ENCODE data around the gene NPAS1.

Gene NPAS1

GRCh38 chr19:47020992-47021496 lies 1.4 kb downstream of the NPAS1 start:
- no peak for DNase-seq

GRCh38 chr19:47021536-47022139 lies 2.0 kb downstream of the NPAS1 start:
- no peak for DNase-seq

- no peak for DNase-seq
Measured at GRCh38 chr19:47022140-47022536, 2.5 kb downstream of the NPAS1 start.

GRCh38 chr19:47022541-47023447 lies 3.2 kb downstream of the NPAS1 start:
- DNase-seq = no peak

- DNase-seq = no peak
Measured at GRCh38 chr19:47023448-47023794, 3.8 kb downstream of the NPAS1 start.

- no peak for DNase-seq
Measured at GRCh38 chr19:47024502-47024901, 4.9 kb downstream of the NPAS1 start.

GRCh38 chr19:47026156-47026555 lies 6.5 kb downstream of the NPAS1 start:
- DNase-seq = no peak

- DNase-seq = no peak
Measured at GRCh38 chr19:47026889-47027288, 7.3 kb downstream of the NPAS1 start.

GRCh38 chr19:47027586-47028088 lies 8.0 kb downstream of the NPAS1 start:
- DNase-seq = no peak

- peak; percentile 27 for DNase-seq
Measured at GRCh38 chr19:47028195-47028601, 8.6 kb downstream of the NPAS1 start.

GRCh38 chr19:47032171-47032811 lies 12.7 kb downstream of the NPAS1 start:
- no peak for DNase-seq

- DNase-seq = peak; percentile 57
Measured at GRCh38 chr19:47035127-47036096, 15.8 kb downstream of the NPAS1 start.

GRCh38 chr19:47036097-47036651 lies 16.5 kb downstream of the NPAS1 start:
- DNase-seq = no peak

GRCh38 chr19:47037766-47038165 lies 18.1 kb downstream of the NPAS1 start:
- no peak for DNase-seq

GRCh38 chr19:47039239-47039874 lies 19.7 kb downstream of the NPAS1 start:
- DNase-seq = no peak

GRCh38 chr19:47040869-47041268 lies 21.2 kb downstream of the NPAS1 start:
- no peak for DNase-seq

- DNase-seq = no peak
Measured at GRCh38 chr19:47044946-47045866, 25.6 kb downstream of the NPAS1 start.

- no peak for DNase-seq
Measured at GRCh38 chr19:47045867-47046470, 26.3 kb downstream of the NPAS1 start.

- DNase-seq = no peak
Measured at GRCh38 chr19:47047272-47047762, 27.7 kb downstream of the NPAS1 start.
